ENCODE results near the gene C9orf50.
"Not testable (repeated sequence)": the region's sequence is repeated elsewhere in the genome, so short reads cannot be mapped to it uniquely, and the experiment has no call there.

C9orf50 gene

GRCh38 chr9:129665389-129665775 is 44.5 kb upstream of the C9orf50 start, which contains the start of gene PRRX2:
Gene PRRX2 (plus strand): TSS chr9:129665647. CDS start chr9:129665868, 221 bp downstream.
- Histone ChIP-seq H4K8ac (ENCODE audit: low read depth, low read length) (peak within 1 kb of the TSS; percentile 99), H3K4me3 (ENCODE audit: low read length in 2 of 2) (peak within 1 kb of the TSS; percentile 17 to 77), H4K91ac (ENCODE audit: low read depth, low read length, poor library complexity) (peak within 1 kb of the TSS; percentile 48), H3K9ac (ENCODE audit: low read depth, low read length, poor library complexity) (peak within 1 kb of the TSS; percentile 67), H3K27ac (replicated peaks; ENCODE audit: low read length) (peak within 1 kb of the TSS; percentile 27), H2BK12ac (ENCODE audit: low read length) (no peak within 1 kb of the TSS), H3K27me3 (ENCODE audit: control insufficient read depth in 3 of 3, insufficient read depth in 3 of 3, low read depth in 1 of 3, low read length in 3 of 3) (peaks cover 0 to 74% (median 24%) of the 10 kb centered on the region in 3 experiments), H3K23ac (ENCODE audit: low read depth, low read length, poor library complexity) (no peak within 1 kb of the TSS), H3K4ac (ENCODE audit: low read length) (no peak within 1 kb of the TSS), H2BK120ac (ENCODE audit: low read depth, low read length) (peak within 1 kb of the TSS; percentile 97), H2BK15ac (ENCODE audit: low read length) (peak within 1 kb of the TSS; percentile 60), H3K4me1 (ENCODE audit: control insufficient read depth in 2 of 2, insufficient read depth in 1 of 2, low read depth in 1 of 2, low read length in 2 of 2) (peaks cover 7 to 15% of the 10 kb centered on the region in 2 donors), H3K36me3 (replicated peaks in 1 of 2; ENCODE audit: control insufficient read depth in 2 of 2, insufficient read depth in 2 of 2, low read length in 2 of 2) (no peaks in the 10 kb centered on the region), H3K79me1 (ENCODE audit: low read depth, low read length) (no peaks in the 10 kb centered on the region), H2BK5ac (ENCODE audit: low read length) (no peak within 1 kb of the TSS), H3K14ac (ENCODE audit: low read length) (no peak within 1 kb of the TSS), H2AK5ac (ENCODE audit: low read depth, low read length) (peak within 1 kb of the TSS; percentile 88), H3K4me2 (ENCODE audit: insufficient read depth, low read length, poor library complexity, severe bottlenecking) (peak within 1 kb of the TSS; percentile 79), H3K9me3 (replicated peaks in 1 of 2; ENCODE audit: control insufficient read depth in 2 of 2, insufficient read depth in 1 of 2, low read depth in 1 of 2, low read length in 2 of 2) (no peaks in the 10 kb centered on the region), H2AFZ (ENCODE audit: low read length) (peak within 1 kb of the TSS; percentile 86), H3K18ac (ENCODE audit: low read length) (peak within 1 kb of the TSS; percentile 94)
- no CpG with 5 or more reads among the region's 37 CpGs for WGBS, 2 donors (ENCODE audit: extremely low coverage in 2 of 2, insufficient read length in 2 of 2, insufficient replicate concordance in 1 of 2)
- DNase-seq (ENCODE audit: low spot score), result peak; percentile 55

- no peak overlapping the region for H3K4ac ChIP-seq (ENCODE audit: low read length)
- H4K91ac ChIP-seq (ENCODE audit: low read depth, low read length, poor library complexity), result peak overlapping the region; percentile 48
- H4K8ac ChIP-seq (ENCODE audit: low read depth, low read length), result no peak overlapping the region
- no peaks in the 10 kb centered on the region for H3K36me3 ChIP-seq (replicated peaks in 1 of 2; ENCODE audit: control insufficient read depth in 2 of 2, insufficient read depth in 2 of 2, low read length in 2 of 2)
- H2BK15ac ChIP-seq (ENCODE audit: low read length), result peak overlapping the region; percentile 57
- no peak overlapping the region for H2BK120ac ChIP-seq (ENCODE audit: low read depth, low read length)
- no peaks in the 10 kb centered on the region for H3K79me1 ChIP-seq (ENCODE audit: low read depth, low read length)
- WGBS, 2 donors (ENCODE audit: extremely low coverage in 2 of 2, insufficient read length in 2 of 2, insufficient replicate concordance in 1 of 2), result no CpG with 5 or more reads among the region's 36 CpGs
- peaks cover 0 to 70% (median 24%) of the 10 kb centered on the region in 3 experiments for H3K27me3 ChIP-seq (ENCODE audit: control insufficient read depth in 3 of 3, insufficient read depth in 3 of 3, low read depth in 1 of 3, low read length in 3 of 3)
- peak overlapping the region; percentile 79 for H3K4me2 ChIP-seq (ENCODE audit: insufficient read depth, low read length, poor library complexity, severe bottlenecking)
- H3K14ac ChIP-seq (ENCODE audit: low read length), result no peak overlapping the region
- no peak overlapping the region for H3K23ac ChIP-seq (ENCODE audit: low read depth, low read length, poor library complexity)
- H2BK12ac ChIP-seq (ENCODE audit: low read length), result no peak overlapping the region
- no peak overlapping the region for H2AK5ac ChIP-seq (ENCODE audit: low read depth, low read length)
- peak overlapping the region; percentile 86 for H2AFZ ChIP-seq (ENCODE audit: low read length)
- H3K9me3 ChIP-seq (replicated peaks in 1 of 2; ENCODE audit: control insufficient read depth in 2 of 2, insufficient read depth in 1 of 2, low read depth in 1 of 2, low read length in 2 of 2), result no peaks in the 10 kb centered on the region
- peak overlapping the region; percentile 94 for H3K18ac ChIP-seq (ENCODE audit: low read length)
- no peak overlapping the region for H2BK5ac ChIP-seq (ENCODE audit: low read length)
- peak overlapping the region; percentile 17 to 77 for H3K4me3 ChIP-seq (ENCODE audit: low read length in 2 of 2)
- H3K4me1 ChIP-seq (ENCODE audit: control insufficient read depth in 2 of 2, insufficient read depth in 1 of 2, low read depth in 1 of 2, low read length in 2 of 2), result peaks cover 7 to 13% of the 10 kb centered on the region in 2 donors
- no peak for DNase-seq (ENCODE audit: low spot score)
- no peak overlapping the region for H3K27ac ChIP-seq (replicated peaks; ENCODE audit: low read length)
- H3K9ac ChIP-seq (ENCODE audit: low read depth, low read length, poor library complexity), result peak overlapping the region; percentile 57
Observed at GRCh38 chr9:129664746-129665388, 44.0 kb upstream of the C9orf50 start.

- H3K4ac ChIP-seq (ENCODE audit: low read length); DNase-seq (ENCODE audit: low spot score); H2BK120ac ChIP-seq (ENCODE audit: low read depth, low read length); H2BK5ac ChIP-seq (ENCODE audit: low read length); H3K36me3 ChIP-seq (replicated peaks in 1 of 2; ENCODE audit: control insufficient read depth in 2 of 2, insufficient read depth in 2 of 2, low read length in 2 of 2); H2AK5ac ChIP-seq (ENCODE audit: low read depth, low read length); H3K14ac ChIP-seq (ENCODE audit: low read length); H3K23ac ChIP-seq (ENCODE audit: low read depth, low read length, poor library complexity); H4K91ac ChIP-seq (ENCODE audit: low read depth, low read length, poor library complexity); H3K79me1 ChIP-seq (ENCODE audit: low read depth, low read length); H3K27ac ChIP-seq (replicated peaks; ENCODE audit: low read length); H4K8ac ChIP-seq (ENCODE audit: low read depth, low read length); H2AFZ ChIP-seq (ENCODE audit: low read length); H2BK15ac ChIP-seq (ENCODE audit: low read length); H3K4me2 ChIP-seq (ENCODE audit: insufficient read depth, low read length, poor library complexity, severe bottlenecking); H3K4me1 ChIP-seq (ENCODE audit: control insufficient read depth in 2 of 2, insufficient read depth in 1 of 2, low read depth in 1 of 2, low read length in 2 of 2); H3K18ac ChIP-seq (ENCODE audit: low read length); H3K9me3 ChIP-seq (replicated peaks in 1 of 2; ENCODE audit: control insufficient read depth in 2 of 2, insufficient read depth in 1 of 2, low read depth in 1 of 2, low read length in 2 of 2); H2BK12ac ChIP-seq (ENCODE audit: low read length); H3K4me3 ChIP-seq (ENCODE audit: low read length in 2 of 2); H3K9ac ChIP-seq (ENCODE audit: low read depth, low read length, poor library complexity): not testable (repeated sequence)
- WGBS, 2 donors (ENCODE audit: extremely low coverage in 2 of 2, insufficient read length in 2 of 2, insufficient replicate concordance in 1 of 2), result no CpG with 5 or more reads among the region's 3 CpGs
- peaks cover 0 to 50% (median 24%) of the 10 kb centered on the region in 3 experiments for H3K27me3 ChIP-seq (ENCODE audit: control insufficient read depth in 3 of 3, insufficient read depth in 3 of 3, low read depth in 1 of 3, low read length in 3 of 3)
Observed at GRCh38 chr9:129662239-129662638, 41.3 kb upstream of the C9orf50 start.

DNA sequence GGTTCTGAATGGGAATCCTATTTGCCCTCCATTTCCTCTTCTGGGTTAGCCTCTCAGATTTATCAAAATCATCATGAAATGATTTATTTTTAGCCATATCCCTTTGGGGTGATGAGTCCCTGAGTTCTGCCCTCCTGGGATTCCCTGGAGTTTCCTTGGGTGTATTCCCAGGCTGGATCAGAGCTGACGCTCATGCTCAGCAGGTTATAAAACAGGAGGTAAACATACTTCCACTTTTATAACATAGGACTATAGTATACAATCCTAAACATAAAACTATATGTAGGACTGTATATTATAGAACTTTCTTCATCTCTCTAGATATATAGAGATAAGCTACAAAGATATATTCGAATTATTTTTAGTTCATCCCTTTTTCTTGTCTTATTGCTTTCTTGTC is 40.1 kb upstream of the C9orf50 start:
- Histone ChIP-seq H4K91ac (ENCODE audit: low read depth, low read length, poor library complexity) (no peak overlapping the region), H3K4me3 (ENCODE audit: low read length in 2 of 2) (no peak overlapping the region), H4K8ac (ENCODE audit: low read depth, low read length) (no peak overlapping the region), H3K27ac (replicated peaks; ENCODE audit: low read length) (no peak overlapping the region), H3K36me3 (replicated peaks in 1 of 2; ENCODE audit: control insufficient read depth in 2 of 2, insufficient read depth in 2 of 2, low read length in 2 of 2) (peaks cover 0 to 2% of the 10 kb centered on the region in 2 donors), H3K23ac (ENCODE audit: low read depth, low read length, poor library complexity) (no peak overlapping the region), H3K9me3 (replicated peaks in 1 of 2; ENCODE audit: control insufficient read depth in 2 of 2, insufficient read depth in 1 of 2, low read depth in 1 of 2, low read length in 2 of 2) (peaks cover 0 to 1% of the 10 kb centered on the region in 2 donors), H2AFZ (ENCODE audit: low read length) (no peak overlapping the region), H2BK12ac (ENCODE audit: low read length) (no peak overlapping the region), H3K14ac (ENCODE audit: low read length) (no peak overlapping the region), H3K4me1 (ENCODE audit: control insufficient read depth in 2 of 2, insufficient read depth in 1 of 2, low read depth in 1 of 2, low read length in 2 of 2) (peaks cover 2 to 3% of the 10 kb centered on the region in 2 donors), H3K9ac (ENCODE audit: low read depth, low read length, poor library complexity) (no peak overlapping the region), H3K4ac (ENCODE audit: low read length) (no peak overlapping the region), H3K18ac (ENCODE audit: low read length) (no peak overlapping the region), H2BK15ac (ENCODE audit: low read length) (no peak overlapping the region), H3K4me2 (ENCODE audit: insufficient read depth, low read length, poor library complexity, severe bottlenecking) (no peak overlapping the region), H3K79me1 (ENCODE audit: low read depth, low read length) (no peaks in the 10 kb centered on the region), H2AK5ac (ENCODE audit: low read depth, low read length) (no peak overlapping the region), H2BK5ac (ENCODE audit: low read length) (no peak overlapping the region), H2BK120ac (ENCODE audit: low read depth, low read length) (no peak overlapping the region), H3K27me3 (ENCODE audit: control insufficient read depth in 3 of 3, insufficient read depth in 3 of 3, low read depth in 1 of 3, low read length in 3 of 3) (peaks cover 0 to 49% (median 23%) of the 10 kb centered on the region in 3 experiments)
- WGBS, 2 donors (ENCODE audit: extremely low coverage in 2 of 2, insufficient read length in 2 of 2, insufficient replicate concordance in 1 of 2), result no CpG with 5 or more reads among the region's 2 CpGs
- DNase-seq (ENCODE audit: low spot score), result no peak
